HG02973 (cell line): ENCODE measurements around the gene NFKBIB.
"Not testable (repeated sequence)": the region's sequence is repeated elsewhere in the genome, so short reads cannot be mapped to it uniquely, and the experiment has no call there.

Experiments
- ATAC-seq: cut with Tn5 transposase; IDR thresholded peaks from one replicate; pipeline ENCODE4 v1.9.1; 2021; ENCODE audit warnings: moderate library complexity; ENCODE audit not compliant: unreplicated experiment

NFKBIB gene

GRCh38 chr19:38922482-38922881 lies 22.7 kb downstream of the NFKBIB start:
- no peak for ATAC-seq

- ATAC-seq: no peak
These were observed 24.6 kb downstream of the NFKBIB start for GRCh38 chr19:38924388-38924787.

GRCh38 chr19:38928391-38929001 lies 28.7 kb downstream of the NFKBIB start:
- no peak for ATAC-seq

- ATAC-seq: peak; percentile 52
These were observed 30.4 kb downstream of the NFKBIB start, which contains the start of gene SARS2 for GRCh38 chr19:38929929-38930775. TSS of gene SARS2 (minus strand) at chr19:38930763. CDS start at chr19:38930736, 27 bp downstream.

GRCh38 chr19:38930776-38931520 lies 31.2 kb downstream of the NFKBIB start, which contains the start of gene MRPS12:
TSS of gene MRPS12 (plus strand) at chr19:38930944. CDS start at chr19:38931295, 351 bp downstream.
- ATAC-seq: peak; percentile 86

- ATAC-seq: no peak
These were observed 31.7 kb downstream of the NFKBIB start for GRCh38 chr19:38931521-38931793.

GRCh38 chr19:38932425-38933179 lies 32.8 kb downstream of the NFKBIB start:
- ATAC-seq: no peak

GRCh38 chr19:38933544-38933943 lies 33.8 kb downstream of the NFKBIB start:
- ATAC-seq: no peak

GRCh38 chr19:38939957-38940356 lies 40.2 kb downstream of the NFKBIB start:
- no peak for ATAC-seq

- ATAC-seq: not testable (repeated sequence)
These were observed 41.7 kb downstream of the NFKBIB start for GRCh38 chr19:38941466-38941865.

- ATAC-seq: no peak
These were observed 42.2 kb downstream of the NFKBIB start for GRCh38 chr19:38941979-38942378.

GRCh38 chr19:38942471-38943181 lies 42.9 kb downstream of the NFKBIB start:
- ATAC-seq: no peak

- no peak for ATAC-seq
These were observed 45.3 kb downstream of the NFKBIB start for GRCh38 chr19:38944981-38945506.

- ATAC-seq: no peak
These were observed 45.9 kb downstream of the NFKBIB start for GRCh38 chr19:38945562-38946228.

GRCh38 chr19:38946229-38947010 lies 46.7 kb downstream of the NFKBIB start:
- ATAC-seq: no peak

GRCh38 chr19:38949580-38950367 lies 50.0 kb downstream of the NFKBIB start:
- no peak for ATAC-seq

GRCh38 chr19:38951187-38951586 lies 51.4 kb downstream of the NFKBIB start:
- no peak for ATAC-seq
